ENCODE data around the gene PDZD4.
A peak's percentile ranks its signal among the peaks of the same experiment; 100 is the strongest.

PDZD4 gene

DNA sequence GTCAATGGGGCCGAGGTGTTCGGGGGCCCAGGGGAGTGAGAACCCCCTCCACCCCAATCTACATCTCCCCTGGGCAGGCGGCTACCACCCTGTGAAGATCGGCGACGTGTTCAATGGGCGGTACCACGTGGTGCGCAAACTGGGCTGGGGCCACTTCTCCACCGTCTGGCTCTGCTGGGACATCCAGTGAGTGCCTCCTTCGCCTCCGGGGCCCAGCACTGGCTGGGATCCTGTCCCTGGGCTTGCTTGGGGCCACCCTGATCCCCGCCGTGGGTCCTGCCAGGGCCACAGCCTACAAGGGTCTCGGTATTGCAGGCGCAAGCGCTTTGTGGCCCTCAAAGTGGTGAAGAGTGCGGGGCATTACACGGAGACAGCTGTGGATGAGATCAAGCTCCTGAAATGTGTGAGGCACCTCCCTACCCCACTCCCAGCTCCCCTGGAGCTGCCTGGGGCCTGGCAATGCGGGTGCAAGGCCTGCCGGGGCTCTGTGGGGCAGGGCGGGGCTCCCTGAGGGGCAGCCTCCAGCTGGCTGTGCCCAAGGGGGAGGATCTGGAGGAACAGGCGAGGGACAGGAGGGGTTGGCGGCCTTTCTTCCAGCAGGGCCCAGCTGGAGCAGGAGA is 48.8 kb downstream of the PDZD4 start:
- peak; percentile 31 for DNase-seq

- DNase-seq, result no peak
These were observed 49.5 kb downstream of the PDZD4 start, which contains the start of gene SRPK3 for GRCh38 chrX:153780678-153781427. Gene SRPK3 (plus strand): TSS chrX:153781041. CDS start chrX:153781087, 46 bp downstream.

DNA sequence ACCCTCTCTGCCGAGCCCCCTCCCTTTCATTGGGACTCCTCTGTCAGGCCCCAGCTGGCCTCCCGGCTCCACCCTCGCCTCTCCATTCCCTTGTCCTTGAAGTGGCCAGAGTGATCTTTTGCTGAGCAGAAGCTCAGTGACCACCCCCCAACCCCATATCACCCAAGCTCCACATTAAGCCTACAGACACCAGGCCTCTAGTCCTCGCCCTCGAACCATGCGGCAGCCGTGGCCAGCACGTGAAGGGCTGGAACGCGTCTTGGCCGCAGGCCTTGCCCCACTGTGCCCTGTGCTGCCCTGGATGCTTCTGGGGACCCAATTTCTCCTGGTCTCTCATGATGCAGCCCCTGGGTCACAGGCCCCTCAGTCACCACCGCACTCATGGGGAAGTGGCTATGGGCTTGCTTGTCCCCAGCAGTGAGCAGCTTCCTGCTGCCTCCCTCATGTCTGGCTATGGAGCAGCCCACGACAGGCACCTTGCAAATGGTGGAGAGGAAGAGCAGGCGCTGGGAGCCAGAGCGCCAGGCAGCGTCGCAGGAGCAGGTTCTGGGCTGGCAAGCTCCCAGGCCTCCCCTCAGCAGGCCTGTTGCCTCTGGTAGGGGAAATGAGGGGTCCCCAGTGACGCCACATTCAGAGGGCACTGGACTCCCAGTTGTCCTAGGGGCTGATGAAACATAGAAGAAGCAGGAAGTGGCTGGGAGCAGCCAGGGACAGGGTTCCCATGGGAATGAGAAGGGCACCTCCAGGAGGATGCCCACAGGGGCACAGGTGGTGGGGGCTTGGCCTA is 50.3 kb downstream of the PDZD4 start:
- DNase-seq, result no peak

GRCh38 chrX:153778684-153779101 is 51.7 kb downstream of the PDZD4 start:
- DNase-seq, result no peak

DNA sequence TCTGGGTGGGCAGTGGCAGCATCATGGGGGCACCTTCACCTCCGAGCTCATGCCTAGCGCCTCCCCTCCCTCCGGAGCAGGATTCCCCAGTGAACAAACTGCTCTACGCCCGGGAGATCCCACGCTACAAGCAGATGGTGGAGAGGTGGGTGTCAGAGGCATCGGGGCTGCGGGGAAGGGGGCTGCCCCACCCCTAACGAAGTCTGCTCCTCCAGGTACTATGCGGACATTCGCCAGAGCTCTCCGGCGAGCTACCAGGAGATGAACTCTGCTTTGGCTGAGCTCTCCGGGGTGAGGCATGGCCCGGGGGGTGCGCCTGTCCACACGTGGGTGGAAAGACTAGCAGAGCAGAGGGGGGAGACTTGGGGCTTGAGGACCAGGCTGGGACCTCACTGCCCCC is 52.2 kb downstream of the PDZD4 start:
- DNase-seq, result no peak

DNA sequence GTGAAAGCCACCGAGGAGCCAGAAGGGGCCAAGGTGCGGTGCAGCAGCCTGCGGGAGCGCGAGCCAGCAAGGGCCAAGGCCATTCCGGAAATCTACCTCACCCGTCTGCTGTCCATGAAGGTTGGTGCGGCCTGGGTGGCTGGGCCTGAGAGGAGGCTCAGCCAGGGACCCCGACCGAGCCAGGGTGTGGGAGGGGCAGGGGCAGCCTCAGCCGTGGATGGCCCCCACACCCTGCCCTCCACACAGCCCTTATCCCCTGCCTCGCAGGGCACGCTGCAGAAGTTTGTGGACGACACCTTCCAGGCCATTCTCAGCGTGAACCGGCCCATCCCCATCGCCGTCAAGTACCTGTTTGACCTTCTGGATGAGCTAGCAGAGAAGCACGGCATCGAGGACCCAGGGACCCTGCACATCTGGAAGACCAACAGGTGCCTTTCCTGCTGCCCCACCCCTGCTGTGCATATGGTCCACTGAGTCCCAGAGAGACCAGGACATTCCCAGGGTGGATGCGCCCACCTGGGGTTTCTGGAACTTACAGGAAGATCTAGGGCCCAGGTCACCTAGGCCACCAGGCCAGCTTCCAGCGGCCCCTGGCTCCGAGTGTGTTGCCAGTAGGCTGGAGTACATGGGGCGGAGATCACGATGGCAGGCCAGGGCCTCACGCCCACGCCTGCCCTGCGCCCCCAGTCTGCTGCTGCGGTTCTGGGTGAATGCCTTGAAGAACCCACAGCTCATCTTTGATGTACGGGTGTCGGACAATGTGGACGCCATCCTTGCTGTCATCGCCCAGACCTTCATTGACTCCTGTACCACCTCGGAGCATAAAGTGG is 52.9 kb downstream of the PDZD4 start:
- no peak for DNase-seq

DNA sequence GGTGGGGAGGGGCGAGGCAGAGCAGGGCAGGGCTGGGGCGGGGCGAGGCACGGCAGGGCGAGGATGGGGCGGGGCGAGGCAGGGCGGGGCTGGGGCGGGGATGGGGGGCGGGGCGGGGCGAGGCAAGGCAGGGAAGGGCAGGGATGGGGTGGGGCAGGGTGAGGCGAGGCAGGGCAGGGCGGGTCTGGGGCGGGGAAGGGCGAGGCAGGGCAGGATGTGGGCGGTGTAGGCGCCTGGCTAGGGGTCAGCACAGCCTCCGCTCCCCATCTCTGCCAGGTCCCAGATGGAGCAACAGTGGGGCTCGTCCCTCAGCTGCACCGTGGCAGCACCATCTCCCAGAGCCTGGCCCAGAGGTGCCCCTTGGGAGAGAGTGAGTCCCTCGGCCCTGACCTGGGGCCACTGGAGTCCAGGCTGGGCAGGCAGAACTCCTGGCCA is 53.7 kb downstream of the PDZD4 start:
- no peak for DNase-seq

- no peak for DNase-seq
These were observed 54.2 kb downstream of the PDZD4 start for GRCh38 chrX:153776120-153776599.

DNA sequence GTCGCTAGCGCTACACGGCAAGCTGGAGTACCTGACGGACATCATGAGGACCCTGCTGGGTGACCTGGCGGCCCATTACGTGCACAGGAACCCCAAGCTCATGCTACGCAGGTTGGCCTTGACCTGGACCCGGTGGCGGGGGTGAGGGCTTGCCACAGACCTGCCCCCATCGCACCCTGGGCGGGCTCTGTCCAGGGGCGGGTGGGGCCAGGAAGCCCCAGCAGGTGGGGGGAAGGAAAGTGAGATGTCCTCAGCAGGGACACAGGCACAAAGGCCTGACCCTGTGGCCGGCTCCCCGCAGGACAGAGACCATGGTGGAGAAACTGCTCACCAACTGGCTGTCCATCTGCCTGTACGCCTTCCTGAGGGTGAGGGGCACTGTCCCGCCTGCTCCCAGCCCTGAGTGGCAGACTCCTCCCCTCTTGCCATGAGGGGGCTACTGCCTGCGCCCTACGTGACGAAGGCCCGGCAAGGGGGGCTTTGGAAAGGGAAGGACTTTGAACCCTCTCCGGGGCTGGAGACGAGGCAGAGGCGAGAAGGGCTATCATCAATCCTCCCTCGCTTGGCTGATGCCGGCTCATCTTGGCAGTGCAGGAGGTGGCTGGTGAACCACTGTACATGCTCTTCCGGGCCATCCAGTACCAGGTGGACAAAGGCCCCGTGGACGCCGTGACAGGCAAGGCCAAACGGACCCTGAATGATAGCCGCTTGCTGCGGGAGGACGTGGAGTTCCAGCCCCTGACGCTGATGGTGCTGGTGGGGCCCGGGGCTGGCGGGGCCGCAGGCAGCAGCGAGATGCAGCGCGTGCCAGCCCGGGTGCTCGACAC is 54.8 kb downstream of the PDZD4 start:
- DNase-seq, result no peak

DNA sequence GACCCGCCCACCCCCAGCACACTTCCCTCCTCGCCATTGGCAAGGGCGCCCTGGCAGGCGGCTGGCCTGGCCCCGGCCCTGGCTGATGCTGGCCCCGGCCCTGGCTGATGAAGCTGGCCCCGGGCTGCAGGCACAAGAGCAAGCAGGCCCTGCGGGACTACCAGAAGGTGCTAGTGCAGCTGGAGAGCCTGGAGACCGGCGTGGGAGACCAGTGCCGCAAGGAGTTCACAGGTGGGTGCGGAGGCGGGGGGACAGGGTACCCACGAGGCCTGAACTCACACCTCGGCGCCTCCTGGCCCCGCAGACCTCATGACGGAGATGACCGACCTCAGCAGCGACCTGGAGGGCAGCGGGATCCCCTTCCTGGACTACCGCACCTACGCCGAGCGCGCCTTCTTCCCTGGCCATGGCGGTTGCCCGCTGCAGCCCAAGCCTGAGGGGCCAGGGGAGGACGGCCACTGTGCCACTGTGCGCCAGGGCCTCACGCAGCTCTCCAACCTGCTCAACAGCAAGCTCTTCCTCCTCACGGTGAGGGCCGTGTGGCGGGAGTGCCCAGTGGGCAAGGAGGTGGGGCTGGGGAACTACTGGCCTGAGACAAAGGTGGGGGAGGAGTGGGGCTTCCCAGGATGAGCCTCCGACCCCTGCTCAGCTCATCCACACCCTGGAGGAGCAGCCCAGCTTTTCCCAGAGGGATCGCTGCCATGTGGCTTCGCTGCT is 55.6 kb downstream of the PDZD4 start:
- no peak for DNase-seq

DNA sequence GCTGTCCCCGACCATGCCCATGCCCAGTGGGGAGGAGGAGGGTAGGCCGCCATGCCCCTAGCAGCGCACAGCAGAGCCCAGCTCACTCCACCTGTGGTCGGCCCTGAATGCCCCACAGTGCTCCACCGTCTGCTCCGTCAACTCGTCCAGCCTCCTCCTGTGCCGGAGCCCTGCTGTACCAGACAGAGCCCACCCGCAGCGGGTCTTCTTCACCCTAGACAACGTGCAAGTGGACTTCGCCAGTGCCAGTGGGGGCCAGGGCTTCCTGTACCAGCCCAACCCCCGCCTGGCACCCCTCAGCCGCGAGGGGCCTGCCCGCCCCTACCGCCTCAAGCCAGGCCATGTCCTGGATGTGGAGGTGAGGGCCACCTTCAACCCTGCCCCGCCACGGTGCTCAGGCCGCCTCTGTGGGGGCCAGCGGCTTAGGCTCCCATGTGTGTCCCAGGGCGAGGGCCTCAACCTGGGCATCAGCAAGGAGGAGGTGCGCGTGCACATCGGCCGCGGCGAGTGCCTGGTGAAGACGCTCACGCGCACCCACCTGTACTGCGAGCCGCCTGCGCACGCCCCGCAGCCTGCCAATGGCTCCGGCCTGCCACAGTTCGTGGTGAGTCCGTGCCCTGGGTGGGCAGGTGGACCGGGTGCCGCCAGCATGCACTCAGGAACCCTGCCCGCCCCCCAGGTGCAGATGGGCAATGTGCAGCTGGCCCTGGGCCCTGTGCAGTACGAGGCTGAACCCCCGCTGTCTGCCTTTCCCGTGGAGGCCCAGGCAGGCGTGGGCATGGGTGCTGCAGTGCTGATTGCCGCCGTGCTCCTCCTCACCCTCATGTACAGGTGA is 56.4 kb downstream of the PDZD4 start:
- DNase-seq, result no peak

DNA sequence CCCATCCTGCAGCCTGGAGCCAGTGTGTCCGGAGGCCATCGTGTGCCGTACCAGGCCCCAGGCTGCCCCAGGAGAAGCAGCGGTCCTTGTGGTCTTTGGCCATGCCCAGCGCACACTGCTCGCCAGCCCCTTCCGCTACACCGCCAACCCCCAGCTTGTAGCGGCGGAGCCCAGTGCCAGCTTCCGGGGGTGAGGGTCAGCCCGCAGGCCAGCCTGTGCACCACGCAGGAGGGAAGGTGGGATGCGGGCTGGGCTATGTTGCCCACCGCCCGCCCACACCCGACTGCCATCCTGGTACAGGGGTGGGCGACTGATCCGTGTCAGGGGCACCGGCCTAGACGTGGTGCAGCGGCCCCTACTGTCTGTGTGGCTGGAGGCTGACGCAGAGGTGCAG is 57.1 kb downstream of the PDZD4 start:
- no peak for DNase-seq

DNA sequence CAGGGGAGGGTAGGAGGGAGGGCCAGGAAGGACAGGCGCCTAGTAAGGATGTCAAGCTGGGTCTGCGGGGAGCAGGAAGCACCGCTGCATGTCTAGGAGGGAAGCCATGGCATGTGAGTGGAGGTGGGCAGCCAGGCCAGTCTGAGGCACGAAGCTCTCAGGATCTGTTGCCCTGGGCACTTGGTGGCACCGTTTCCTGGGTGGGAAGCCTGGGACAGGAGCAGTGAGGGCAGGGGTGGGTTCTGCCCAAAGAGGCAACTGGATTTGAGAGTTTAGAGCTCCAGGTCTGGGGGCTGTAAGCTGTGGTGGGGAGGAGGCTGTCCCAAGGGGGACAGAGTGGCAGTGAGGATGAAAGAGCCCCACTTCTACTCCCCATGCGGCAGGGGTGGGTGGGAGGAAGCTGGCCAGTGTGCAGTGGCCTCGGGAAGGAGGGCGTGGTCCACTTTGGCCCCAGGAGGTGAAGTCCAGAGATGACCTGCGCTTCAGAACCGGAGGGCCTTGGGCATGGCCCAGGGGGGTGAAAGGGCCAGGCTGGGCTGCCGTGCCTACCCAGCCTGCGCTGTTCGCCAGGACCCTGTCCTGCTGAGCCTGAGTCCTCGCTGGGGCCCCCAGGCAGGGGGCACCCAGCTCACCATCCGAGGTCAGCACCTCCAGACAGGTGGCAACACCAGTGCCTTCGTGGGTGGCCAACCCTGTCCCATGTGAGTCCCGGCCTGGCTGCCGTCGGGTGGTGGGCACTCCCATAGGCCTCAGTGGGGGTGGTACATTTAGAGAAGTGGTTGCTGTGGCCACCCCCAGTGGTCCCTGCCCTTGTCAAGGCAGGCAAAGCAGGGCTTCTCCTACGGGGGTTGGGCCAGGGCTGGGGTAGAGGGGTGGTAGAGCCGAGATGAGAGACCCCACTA is 57.8 kb downstream of the PDZD4 start:
- DNase-seq, result no peak

DNA sequence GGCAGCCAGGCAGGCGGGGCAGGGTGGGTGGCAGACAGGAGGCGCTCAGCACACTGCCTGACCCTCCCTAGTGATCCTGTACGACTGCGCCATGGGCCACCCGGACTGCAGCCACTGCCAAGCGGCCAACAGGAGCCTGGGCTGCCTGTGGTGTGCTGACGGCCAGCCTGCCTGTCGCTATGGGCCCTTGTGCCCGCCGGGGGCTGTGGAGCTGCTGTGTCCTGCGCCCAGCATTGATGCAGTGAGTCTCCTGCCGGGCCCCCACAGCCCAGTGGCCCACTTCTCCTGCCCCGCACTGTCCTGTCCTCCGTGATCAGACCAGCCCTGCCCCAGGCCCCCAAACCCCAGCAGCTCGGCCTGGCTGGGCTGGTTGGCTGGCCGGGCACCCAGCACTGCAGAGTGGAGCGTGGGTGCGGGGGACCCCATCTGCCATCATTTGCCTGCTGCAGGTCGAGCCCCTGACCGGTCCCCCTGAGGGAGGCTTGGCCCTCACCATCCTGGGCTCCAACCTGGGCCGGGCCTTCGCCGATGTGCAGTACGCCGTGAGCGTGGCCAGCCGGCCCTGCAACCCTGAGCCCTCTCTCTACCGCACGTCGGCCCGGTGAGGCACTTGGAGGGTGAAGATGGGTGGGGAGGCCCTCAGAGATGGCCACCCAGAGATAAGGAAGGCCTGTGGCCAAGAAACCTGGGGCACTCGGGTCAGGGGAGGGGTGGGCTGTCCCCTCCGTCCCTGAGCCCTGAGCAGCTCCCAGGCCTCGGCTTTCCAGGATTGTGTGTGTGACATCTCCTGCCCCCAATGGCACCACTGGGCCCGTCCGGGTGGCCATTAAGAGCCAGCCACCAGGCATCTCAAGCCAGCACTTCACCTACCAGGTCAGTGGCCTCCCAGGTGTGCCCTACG is 58.7 kb downstream of the PDZD4 start:
- DNase-seq, result no peak

GRCh38 chrX:153770601-153771414 is 59.5 kb downstream of the PDZD4 start:
- no peak for DNase-seq

DNA sequence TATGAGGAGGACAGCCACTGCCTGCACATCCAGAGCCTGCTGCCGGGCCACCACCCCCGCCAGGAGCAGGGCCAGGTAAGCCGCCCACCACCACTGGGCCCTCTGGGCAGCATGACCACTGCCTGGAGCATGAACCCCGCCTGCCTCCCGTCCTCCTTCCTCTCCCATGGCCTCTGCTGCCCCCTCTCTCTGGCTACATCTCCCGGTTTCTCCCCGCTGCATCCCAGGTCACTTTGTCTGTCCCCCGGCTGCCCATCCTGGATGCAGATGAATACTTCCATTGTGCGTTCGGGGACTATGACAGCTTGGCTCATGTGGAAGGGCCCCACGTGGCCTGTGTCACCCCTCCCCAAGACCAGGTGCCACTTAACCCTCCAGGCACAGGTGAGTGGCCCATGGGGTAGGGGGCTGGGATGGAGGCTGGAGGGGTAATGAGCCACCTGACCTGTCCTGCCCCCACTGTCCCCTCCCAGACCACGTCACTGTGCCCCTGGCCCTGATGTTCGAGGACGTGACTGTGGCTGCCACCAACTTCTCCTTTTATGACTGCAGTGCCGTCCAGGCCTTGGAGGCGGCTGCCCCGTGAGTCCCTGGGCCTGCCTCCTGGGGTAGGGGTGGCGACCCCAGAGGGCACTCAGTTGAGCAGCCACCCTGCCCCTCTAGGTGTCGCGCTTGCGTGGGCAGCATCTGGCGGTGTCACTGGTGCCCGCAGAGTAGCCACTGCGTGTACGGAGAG is 60.3 kb downstream of the PDZD4 start:
- DNase-seq, result no peak

Measured in DMS 273 treated with DMSO at 0.1 percent for 48 hours (cell line).